Measurements from ENCODE around the gene ST3GAL5. TPM values are rescaled to one million over a fixed set of nuclear protein-coding genes. Genes with fewer than 3 reads are reported as not detected.
A peak's percentile ranks its signal among the peaks of the same experiment; 100 is the strongest.
"Not testable (repeated sequence)": the region's sequence is repeated elsewhere in the genome, so short reads cannot be mapped to it uniquely, and the experiment has no call there.

ST3GAL5 gene
- total RNA-seq, 2 experiments from 2014 or later, result 21.1 to 21.5 TPM

DNA sequence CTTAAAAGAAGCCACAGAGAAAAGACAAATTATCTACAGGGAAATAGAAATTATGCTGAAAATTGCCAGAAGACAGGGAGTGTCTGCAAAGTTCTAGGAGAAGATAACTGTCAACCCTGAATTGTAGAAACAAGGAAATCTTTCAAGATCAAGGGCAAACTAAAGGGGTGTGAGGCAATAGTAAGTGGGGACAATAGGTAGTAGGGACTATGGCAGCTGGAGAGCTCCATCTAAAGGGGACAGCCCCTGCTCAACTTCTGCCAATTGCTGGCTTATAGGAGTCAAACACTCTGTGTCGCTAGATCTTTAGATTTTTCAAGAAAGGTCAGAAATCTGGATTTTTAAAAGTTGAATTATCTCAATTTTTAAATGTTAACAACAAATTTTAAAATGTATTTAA is 10.1 kb upstream of the ST3GAL5 start:
- Mint-ChIP-seq H3K4me1 (ENCODE audit: low read depth) (peaks cover 30% of the 10 kb centered on the region), H3K36me3 (ENCODE audit: low read depth) (peaks cover 1% of the 10 kb centered on the region), H3K9me3 (peaks cover 12% of the 10 kb centered on the region), H3K27ac (no peak overlapping the region), H3K4me3 (no peak overlapping the region), H3K27me3 (no peaks in the 10 kb centered on the region)
- TF ChIP-seq, protein P1, sequence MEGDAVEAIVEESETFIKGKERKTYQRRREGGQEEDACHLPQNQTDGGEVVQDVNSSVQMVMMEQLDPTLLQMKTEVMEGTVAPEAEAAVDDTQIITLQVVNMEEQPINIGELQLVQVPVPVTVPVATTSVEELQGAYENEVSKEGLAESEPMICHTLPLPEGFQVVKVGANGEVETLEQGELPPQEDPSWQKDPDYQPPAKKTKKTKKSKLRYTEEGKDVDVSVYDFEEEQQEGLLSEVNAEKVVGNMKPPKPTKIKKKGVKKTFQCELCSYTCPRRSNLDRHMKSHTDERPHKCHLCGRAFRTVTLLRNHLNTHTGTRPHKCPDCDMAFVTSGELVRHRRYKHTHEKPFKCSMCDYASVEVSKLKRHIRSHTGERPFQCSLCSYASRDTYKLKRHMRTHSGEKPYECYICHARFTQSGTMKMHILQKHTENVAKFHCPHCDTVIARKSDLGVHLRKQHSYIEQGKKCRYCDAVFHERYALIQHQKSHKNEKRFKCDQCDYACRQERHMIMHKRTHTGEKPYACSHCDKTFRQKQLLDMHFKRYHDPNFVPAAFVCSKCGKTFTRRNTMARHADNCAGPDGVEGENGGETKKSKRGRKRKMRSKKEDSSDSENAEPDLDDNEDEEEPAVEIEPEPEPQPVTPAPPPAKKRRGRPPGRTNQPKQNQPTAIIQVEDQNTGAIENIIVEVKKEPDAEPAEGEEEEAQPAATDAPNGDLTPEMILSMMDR (IDR thresholded peaks at IDR 0.05), result no peak
- CTCF ChIA-PET, result interaction anchor here (1.2 to 3.2 kb wide), 2 partner anchors 10 to 11 kb away, joined by 3 to 19 read pairs; partner anchors contain the start of gene ST3GAL5
- DNase-seq (no peak), ATAC-seq (peak; percentile 34)
- intact Hi-C loops (cut with micrococcal nuclease), result no loop called here
- POLR2A ChIA-PET, result interaction anchor here (0.9 to 1.0 kb wide), 2 partner anchors 10 to 138 kb away, joined by 3 read pairs; no protein-coding TSS in a partner anchor

DNA sequence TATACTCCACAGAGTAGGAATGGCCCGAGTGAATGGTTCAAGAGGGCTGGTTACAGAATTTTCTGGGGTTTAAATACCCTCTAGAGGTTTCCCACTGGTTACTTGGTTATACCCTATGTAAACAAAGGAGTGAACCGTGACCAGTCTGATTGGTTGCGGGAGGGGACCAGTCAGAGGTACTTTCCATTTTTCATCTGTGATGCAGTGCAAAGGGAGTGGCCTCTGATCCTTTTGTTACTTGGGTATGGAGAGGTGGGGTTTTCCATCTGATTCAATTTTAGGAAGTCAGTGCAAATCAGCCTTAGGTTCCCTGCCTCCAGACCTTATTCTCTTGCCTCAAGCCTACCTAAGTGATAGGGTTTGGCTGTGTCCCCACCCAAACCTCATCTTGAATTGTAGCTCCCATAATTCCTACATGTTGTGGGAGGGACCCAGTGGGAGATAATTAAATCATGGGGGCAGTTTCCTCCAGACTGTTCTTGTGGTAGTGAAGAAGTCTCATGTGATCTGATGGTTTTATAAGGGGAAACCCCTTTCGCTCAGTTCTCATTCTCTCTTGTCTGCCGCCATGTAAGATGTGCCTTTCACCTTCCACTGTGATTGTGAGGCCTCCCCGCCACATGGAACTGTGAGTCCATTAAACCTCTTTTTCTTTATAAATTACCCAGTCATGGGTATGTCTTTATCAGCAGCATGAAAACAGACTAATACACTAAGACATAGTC is 5.9 kb upstream of the ST3GAL5 start:
- CTCF ChIA-PET, result interaction anchor here (0.8 kb wide), 1 partner anchor 185 kb away, joined by 3 read pairs; no protein-coding TSS in a partner anchor
- Mint-ChIP-seq H3K9me3 (peaks cover 12% of the 10 kb centered on the region), H3K4me1 (ENCODE audit: low read depth) (peaks cover 48% of the 10 kb centered on the region)
- DNase-seq; H3K36me3 Mint-ChIP-seq (ENCODE audit: low read depth); ATAC-seq; H3K27ac Mint-ChIP-seq; H3K4me3 Mint-ChIP-seq; intact Hi-C loops (cut with micrococcal nuclease); H3K27me3 Mint-ChIP-seq; POLR2A ChIA-PET: not testable (repeated sequence)

DNA sequence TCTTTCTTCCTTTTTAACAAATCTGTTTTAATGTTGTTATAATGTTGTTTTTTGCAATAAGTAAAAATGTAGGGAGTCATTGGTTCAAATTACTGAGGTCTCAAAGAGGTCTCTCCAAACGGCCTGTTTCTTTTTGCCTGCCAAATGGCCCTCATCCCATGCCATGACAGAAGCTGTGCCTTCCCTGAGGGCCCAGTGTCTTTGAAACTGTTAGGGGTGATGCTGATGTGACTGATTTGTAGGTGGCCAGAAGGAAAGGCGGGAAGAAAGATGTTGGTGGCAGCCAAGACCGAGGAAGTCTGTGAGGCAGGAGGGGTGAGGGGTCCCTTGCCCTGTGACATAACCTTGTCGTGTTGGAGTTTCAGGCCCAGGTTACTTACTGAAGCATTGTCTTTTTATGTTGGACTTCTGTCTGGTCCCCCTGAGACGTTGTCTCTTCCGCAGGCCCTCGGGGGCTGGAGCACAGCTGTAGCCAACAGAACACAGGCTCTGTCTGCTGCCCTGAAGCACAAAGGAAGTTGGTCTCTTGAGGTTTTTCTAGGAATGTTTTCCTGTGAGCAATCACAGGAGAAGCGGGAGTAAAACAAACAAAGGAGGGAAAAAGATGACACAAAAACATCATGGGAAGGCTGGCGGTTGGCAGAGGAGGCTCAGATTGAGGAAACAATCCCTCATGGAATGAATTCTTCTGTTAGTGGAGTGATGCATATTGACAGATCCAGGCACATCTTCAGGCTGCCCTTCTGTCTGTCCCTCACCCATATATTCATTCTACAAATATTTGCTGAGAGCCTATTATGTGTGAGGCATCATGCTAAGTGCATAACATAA is 4.9 kb upstream of the ST3GAL5 start:
- H3K27me3 Mint-ChIP-seq, result no peaks in the 10 kb centered on the region
- no peak overlapping the region for H3K4me3 Mint-ChIP-seq
- ATAC-seq, result no peak
- ChIA-PET CTCF (interaction anchor here (0.6 to 9.3 kb wide), 2 partner anchors 66 to 185 kb away, joined by 3 to 60 read pairs; no protein-coding TSS in a partner anchor), POLR2A (no interaction called here)
- intact Hi-C loops (cut with micrococcal nuclease), result no loop called here
- peaks cover 42% of the 10 kb centered on the region for H3K4me1 Mint-ChIP-seq (ENCODE audit: low read depth)
- peaks cover under 1% of the 10 kb centered on the region for H3K36me3 Mint-ChIP-seq (ENCODE audit: low read depth)
- no peak for DNase-seq
- no peak overlapping the region for H3K27ac Mint-ChIP-seq
- TF ChIP-seq, protein P1 (IDR thresholded peaks at IDR 0.05), result no peak
- peaks cover 11% of the 10 kb centered on the region for H3K9me3 Mint-ChIP-seq

DNA sequence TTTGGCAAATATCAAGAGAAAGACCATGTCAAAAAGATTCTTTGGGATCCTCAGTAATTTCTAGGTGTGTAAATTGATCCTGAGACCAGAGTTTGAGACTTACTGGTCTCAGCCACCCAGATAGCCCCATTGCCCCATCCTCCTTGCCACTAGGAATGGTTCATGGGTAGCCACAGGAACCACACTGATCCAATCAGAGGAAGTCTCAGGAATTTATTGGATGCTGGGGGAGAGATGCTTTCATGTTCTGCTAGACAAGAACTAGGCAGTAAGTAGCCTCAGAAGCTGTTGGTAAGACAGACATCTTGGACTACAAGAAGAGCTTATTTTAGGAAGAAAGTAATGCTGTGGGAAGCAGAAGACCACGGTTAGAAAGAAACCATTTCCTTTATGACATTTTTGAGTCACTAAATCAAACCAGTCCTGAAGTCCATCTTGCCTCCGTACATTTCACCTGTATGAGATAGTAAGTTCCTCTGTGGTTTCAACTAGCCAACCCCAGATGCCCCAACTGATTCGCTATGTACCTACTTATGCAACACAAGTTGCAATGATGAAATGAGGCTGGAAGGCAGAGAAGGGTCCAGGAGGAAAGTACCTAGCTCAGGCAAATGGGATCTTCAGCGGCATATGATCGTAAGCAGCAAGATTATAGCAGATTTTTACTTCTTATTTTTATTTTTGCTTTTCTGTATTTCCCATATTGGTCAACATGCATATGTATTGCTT is 3.6 kb upstream of the ST3GAL5 start:
- no peak for DNase-seq
- TF ChIP-seq, protein P1 (IDR thresholded peaks at IDR 0.05), result no peak
- no peaks in the 10 kb centered on the region for H3K36me3 Mint-ChIP-seq (ENCODE audit: low read depth)
- no peak overlapping the region for H3K4me3 Mint-ChIP-seq
- intact Hi-C loops (cut with micrococcal nuclease), result no loop called here
- H3K27ac Mint-ChIP-seq, result no peak overlapping the region
- peaks cover 7% of the 10 kb centered on the region for H3K9me3 Mint-ChIP-seq
- H3K4me1 Mint-ChIP-seq (ENCODE audit: low read depth), result peaks cover 40% of the 10 kb centered on the region
- ATAC-seq, result no peak
- POLR2A ChIA-PET, result interaction anchor here (0.7 kb wide), 1 partner anchor 35 kb away, joined by 3 read pairs; no protein-coding TSS in a partner anchor
- no peaks in the 10 kb centered on the region for H3K27me3 Mint-ChIP-seq
- CTCF ChIA-PET, result interaction anchor here (0.7 to 9.3 kb wide), 4 partner anchors 62 to 187 kb away, joined by 3 to 63 read pairs (median 32); no protein-coding TSS in a partner anchor
